Hepatocyte (in vitro differentiated cells): ENCODE measurements around the gene PHF1.
"Not testable (repeated sequence)": the region's sequence is repeated elsewhere in the genome, so short reads cannot be mapped to it uniquely, and the experiment has no call there.

Source experiments
- EZH2 ChIP-seq: fragments of 200-600 bp; sonication (generic); IDR thresholded peaks from 2 replicates; pipeline ENCODE4 v1.6.1; 2016; ENCODE audit warnings: antibody characterized with exemption, mild to moderate bottlenecking, borderline replicate concordance
- TF ChIP-seq, protein P1 (sequence below): fragments of 200-600 bp; sonication (generic); IDR thresholded peaks from 2 replicates; pipeline ENCODE4 v1.5.1; 2016; ENCODE audit warnings: antibody characterized with exemption, mild to moderate bottlenecking; ENCODE audit not compliant: poor library complexity

DNA sequence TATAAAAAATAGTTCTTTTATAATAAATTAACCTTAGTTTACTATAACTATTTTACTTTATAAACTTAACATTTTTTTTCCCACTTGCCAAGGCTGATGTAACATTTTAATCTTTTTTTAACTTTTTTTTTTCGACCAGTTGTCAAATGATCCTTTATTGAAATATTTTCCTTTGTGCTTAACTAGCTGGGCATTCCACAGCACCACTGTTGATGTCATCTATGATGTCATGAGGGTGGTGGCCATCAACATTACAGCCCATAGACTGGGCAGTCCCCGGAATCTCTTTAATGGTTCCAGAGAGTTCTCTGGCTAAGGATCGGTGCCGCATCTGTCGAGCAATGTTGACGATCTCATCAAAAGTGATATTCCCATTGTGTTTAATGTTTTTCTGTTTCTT, 10.9 kb upstream of the PHF1 start:
- TF ChIP-seq, protein P1, sequence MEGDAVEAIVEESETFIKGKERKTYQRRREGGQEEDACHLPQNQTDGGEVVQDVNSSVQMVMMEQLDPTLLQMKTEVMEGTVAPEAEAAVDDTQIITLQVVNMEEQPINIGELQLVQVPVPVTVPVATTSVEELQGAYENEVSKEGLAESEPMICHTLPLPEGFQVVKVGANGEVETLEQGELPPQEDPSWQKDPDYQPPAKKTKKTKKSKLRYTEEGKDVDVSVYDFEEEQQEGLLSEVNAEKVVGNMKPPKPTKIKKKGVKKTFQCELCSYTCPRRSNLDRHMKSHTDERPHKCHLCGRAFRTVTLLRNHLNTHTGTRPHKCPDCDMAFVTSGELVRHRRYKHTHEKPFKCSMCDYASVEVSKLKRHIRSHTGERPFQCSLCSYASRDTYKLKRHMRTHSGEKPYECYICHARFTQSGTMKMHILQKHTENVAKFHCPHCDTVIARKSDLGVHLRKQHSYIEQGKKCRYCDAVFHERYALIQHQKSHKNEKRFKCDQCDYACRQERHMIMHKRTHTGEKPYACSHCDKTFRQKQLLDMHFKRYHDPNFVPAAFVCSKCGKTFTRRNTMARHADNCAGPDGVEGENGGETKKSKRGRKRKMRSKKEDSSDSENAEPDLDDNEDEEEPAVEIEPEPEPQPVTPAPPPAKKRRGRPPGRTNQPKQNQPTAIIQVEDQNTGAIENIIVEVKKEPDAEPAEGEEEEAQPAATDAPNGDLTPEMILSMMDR, result not testable (repeated sequence)
- TF ChIP-seq EZH2, result not testable (repeated sequence)
